Stimulated activated naive CD4-positive, alpha-beta T cell (primary cell): ENCODE data around the gene RAB6C.
"Not testable (repeated sequence)": the region's sequence is repeated elsewhere in the genome, so short reads cannot be mapped to it uniquely, and the experiment has no call there.

Source experiments
- DNase-seq, 6 experiments: peaks; one replicate each; lab custom pipeline; 2025; lab: John Stamatoyannopoulos, UW

The RAB6C gene

DNA sequence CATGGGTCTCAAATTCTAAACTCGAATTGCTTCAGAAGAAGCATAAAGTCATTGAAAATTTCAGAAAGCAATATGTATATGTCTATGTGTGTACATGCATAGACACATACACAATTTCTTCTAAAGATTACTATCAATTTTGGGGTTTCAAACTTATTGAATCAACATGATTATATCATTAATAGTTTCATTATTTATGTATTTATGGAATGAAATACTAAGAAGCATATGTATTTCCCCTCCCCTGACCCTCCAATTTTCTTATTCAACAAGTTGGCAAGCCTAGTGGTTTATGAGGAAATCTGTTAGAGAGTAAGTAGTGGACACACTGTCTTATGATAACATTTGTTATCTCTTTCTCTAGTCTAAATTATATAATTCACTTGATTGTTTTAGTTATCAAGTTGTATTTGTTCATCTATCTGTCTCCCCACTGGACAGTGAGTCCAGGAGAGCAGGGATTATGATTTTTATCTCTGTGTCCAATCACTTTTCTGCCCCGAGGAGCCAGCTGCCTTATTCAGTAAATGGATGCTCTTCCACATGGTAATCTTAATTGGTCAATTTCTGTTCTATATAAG lies 17.3 kb downstream of the RAB6C start:
- DNase-seq, result not testable (repeated sequence)

DNA sequence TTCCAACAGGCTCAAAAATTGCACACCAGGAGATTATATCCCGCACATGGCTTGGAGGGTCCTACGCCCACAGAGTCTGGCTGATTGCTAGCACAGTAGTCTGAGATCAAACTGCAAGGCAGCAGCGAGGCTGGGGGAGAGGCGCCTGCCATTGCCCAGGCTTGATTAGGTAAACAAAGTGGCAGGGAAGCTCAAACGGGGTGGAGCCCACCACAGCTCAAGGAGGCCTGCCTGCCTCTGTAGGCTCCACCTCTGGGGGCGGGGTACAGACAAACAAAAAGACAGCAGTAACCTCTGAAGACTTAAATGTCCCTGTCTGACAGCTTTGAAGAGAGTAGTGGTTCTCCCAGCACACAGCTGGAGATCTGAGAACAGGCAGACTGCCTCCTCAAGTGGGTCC lies 19.3 kb downstream of the RAB6C start:
- not testable (repeated sequence) for DNase-seq

DNA sequence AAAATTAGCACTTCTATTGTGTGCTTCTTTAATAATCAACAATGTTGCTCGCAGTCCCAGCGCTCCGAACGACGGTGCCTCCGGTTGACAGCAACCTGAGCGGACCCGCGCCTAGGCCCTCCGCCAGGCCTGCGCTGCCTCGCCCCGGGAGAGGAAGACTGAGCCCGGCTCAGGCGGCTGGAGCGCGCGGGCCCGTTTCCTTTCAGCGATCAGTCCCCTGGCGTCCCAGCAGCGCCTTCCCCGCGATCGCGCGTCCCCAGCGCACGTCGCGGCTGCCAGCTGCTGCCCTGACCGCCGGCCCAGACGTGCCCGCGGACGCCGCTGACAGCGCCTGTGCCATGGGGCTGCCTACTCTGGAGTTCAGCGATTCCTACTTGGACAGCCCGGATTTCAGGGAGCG lies 26.4 kb downstream of the RAB6C start:
- not testable (repeated sequence) for DNase-seq

DNA sequence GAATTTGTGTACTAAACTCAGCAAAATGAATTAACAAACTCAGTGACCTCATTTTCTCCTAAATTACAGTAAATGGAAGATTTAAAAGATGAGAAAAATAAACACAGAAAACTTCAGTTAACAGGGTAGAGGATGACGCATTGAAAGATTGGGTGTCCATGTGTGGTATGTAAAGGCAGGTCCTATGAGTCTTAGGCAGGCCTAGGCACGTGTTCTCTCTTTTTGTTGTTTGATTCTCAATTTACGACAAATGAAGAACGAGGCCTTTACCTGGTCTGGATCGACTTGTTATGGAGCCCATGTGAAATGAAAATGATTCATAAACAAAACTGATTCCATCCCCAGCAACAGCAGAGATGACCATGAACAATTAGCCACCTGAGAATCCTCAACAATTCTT lies 37.2 kb downstream of the RAB6C start:
- DNase-seq, result not testable (repeated sequence)

DNA sequence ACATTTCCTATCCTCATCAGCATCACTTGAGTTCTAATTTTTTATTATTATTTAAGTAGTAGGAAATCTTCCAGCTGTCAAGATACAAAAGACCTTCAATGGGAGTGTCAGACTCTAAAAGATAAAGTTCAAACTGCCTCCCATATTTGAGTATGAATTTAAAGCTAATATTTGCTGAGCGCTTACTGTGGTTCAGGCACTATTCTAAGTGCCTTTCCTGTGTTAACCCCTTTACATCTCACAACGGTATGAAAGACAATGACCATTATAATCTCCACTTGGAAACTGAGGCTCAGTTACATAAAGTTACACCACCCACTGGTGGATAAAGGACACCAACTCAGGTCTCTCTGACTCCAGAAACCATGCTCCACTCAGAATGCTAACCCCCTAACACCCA lies 39.9 kb downstream of the RAB6C start:
- no peak for DNase-seq

DNA sequence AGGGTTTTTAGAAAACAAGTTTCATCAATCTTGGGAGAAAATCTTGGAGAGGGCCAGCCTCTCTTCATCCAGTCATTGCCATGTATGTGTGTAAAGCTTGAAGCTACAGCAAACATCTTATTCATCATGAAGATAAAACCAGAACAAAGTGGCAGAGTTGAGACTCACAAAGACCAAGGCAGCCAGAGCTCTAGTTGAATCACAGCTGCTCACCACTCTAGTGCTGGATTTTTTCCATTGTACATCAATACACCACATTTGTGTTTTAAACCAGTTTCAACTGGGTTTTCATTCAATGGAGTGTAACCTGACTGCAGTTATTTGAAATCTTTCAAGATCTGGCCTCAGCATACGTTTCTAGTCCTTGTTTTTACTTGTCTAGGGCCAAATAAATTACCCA lies 40.6 kb downstream of the RAB6C start:
- not testable (repeated sequence) for DNase-seq

DNA sequence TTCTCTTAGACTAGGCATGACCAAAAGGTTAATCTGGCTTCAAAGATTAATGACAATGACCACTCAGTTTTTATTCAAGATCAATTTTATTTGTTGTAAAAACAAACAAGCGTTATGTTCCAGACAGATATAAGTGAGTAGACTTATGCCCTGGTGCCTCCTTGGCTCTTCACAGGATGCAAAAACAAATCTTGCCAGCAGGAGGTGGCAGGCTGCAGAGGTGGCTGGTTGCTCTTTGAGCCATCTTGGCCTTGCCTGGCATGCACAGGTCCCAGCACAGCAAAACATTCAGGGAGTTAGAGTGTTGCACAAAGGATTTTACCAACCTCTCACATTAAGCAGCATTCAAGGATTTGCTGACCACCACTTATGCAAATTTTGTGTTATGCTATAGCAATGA lies 46.5 kb downstream of the RAB6C start:
- DNase-seq, result not testable (repeated sequence)
